ENCODE data around the gene ZBTB49.
"Not testable (repeated sequence)": the region's sequence is repeated elsewhere in the genome, so short reads cannot be mapped to it uniquely, and the experiment has no call there.

Gene ZBTB49, protein sequence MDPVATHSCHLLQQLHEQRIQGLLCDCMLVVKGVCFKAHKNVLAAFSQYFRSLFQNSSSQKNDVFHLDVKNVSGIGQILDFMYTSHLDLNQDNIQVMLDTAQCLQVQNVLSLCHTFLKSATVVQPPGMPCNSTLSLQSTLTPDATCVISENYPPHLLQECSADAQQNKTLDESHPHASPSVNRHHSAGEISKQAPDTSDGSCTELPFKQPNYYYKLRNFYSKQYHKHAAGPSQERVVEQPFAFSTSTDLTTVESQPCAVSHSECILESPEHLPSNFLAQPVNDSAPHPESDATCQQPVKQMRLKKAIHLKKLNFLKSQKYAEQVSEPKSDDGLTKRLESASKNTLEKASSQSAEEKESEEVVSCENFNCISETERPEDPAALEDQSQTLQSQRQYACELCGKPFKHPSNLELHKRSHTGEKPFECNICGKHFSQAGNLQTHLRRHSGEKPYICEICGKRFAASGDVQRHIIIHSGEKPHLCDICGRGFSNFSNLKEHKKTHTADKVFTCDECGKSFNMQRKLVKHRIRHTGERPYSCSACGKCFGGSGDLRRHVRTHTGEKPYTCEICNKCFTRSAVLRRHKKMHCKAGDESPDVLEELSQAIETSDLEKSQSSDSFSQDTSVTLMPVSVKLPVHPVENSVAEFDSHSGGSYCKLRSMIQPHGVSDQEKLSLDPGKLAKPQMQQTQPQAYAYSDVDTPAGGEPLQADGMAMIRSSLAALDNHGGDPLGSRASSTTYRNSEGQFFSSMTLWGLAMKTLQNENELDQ

DNA sequence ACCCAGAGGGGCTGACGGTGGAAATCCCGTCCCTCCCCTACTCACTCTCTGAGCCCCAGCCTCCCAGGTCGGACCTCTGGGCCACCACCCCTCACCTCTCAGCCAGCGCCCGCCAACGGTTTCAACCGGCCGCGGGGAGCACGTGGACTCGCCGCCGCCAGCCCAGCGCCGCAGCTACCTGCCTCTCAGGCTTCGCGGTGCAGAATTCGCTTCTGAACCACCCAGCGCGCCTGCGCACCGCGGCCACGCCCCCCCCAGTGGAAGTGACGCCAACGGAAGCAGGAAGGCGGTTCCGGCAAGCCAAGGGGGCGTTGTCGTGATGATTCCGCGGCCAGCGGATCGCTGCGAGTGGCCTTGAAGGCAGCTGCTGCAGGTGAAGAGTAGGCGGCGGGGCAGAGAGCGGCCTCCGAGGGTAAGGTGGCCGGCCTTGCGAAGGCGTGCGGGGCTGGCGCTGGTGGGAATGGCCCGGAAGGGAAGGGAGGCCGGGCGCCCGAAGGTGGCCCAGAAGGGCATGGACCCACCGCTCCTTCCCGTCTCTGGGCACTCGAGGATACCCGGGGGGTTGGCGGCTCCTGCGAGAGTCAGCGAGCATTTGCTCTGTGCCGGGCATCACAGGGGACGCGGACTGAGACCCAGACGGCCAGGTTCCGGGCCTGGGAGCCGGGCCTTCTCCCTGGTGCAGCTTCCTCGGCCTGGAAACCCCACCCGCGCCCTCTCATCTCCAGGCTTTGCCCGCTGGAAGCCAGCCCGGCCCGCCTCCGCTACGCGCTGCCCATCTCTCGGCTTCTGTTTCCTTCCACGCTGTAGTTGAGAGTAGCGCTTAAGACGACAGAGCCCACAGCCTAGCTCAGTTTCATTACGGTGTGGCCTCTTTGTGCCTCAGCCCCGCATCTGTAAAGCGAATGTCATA is at the start of gene ZBTB49, which contains the start of gene LYAR:
ZBTB49 (plus strand) TSS at position 311 of the 910 bp plus-strand sequence. CDS start 9,695 bp downstream, outside the sequence.
LYAR (minus strand) TSS at position 214 of the 910 bp plus-strand sequence. CDS start 6,412 bp downstream, outside the sequence.
- DNase-seq (ENCODE audit: low read depth in 2 of 2, low spot score in 1 of 2), result peak; percentile 93 to 97

DNA sequence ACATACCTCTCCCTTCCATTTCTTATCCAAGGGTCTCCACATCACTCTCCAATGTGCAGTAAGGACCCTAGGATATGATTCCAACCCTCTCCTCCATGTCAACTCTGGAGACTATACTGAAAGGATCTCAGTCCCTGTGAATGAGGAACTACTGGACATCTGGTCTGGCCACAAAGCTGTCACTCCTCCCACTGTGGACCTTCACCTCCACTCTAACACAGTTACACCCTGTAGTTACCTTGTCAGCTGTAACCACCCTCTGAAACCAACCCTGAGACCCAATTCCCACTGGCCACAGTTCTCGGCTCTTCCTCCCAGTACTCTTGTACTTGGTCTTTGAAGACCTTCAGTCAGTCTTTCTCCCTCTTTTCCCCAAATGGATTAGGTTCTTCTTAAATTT is 44.9 kb upstream of the ZBTB49 start:
- no peak for DNase-seq (ENCODE audit: low read depth in 2 of 2, low spot score in 1 of 2)

DNA sequence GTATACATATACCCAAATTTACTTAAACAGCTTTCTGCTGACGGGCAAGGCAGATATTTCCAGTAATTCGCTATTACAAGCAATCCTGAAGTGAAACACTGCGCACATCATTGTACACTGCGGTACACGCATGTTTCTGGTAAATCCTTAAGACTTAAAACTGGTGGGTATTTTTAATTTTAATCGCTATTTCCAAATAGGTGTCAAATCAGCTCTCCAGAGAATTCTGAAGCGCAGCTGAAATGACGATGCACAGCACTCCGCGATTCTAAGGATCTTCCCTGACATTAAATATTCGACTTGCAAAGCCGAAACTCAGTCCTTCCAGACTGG is 42.4 kb upstream of the ZBTB49 start:
- no peak for DNase-seq (ENCODE audit: low read depth in 2 of 2, low spot score in 1 of 2)

DNA sequence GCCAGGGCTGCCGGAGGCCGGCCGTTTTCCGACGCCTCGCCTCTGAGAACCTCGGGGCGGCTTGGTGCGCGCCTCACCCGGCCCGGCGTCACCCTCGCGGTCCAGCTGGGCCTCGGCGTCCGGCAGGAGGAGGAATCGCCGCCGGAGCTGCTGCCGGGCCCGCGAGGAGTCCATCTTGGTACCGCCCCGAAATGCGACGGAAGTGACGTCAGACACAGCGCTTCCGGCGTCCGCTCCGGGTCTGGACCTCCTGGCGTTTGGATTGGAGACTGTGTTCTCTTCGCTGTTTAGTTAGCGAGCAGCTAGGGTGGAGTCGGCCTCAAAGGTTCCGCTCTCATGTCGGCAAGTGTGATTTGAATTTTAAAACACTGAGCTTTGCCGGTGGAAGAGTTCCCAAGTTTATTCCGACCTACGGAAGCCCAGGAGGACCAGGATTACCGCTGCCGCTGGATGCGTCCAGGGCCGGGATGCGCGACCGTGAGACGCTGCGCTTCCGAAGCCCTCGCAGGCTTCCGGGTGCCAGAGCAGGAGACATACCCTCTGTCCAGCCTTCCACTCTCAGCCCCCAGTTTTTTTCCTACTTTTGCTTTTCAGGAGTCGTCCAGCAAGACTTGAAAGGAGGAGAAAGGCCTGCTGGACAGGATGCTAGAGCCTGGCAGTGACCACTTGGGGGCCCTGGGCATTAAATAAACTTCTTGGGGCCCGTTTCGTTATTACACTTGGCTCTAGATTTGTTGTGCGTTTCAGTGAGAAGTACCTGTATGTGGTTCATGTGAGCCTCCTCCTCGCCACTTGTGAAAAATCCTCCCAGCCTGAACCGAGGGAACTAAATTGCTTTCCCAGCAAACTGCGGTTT is 41.8 kb upstream of the ZBTB49 start, which contains the start of gene TMEM128:
TMEM128 (minus strand) TSS at position 195 of the 856 bp plus-strand sequence; CDS start at position 174, 21 bp downstream.
- peak; percentile 82 to 85 for DNase-seq (ENCODE audit: low read depth in 2 of 2, low spot score in 1 of 2)

DNA sequence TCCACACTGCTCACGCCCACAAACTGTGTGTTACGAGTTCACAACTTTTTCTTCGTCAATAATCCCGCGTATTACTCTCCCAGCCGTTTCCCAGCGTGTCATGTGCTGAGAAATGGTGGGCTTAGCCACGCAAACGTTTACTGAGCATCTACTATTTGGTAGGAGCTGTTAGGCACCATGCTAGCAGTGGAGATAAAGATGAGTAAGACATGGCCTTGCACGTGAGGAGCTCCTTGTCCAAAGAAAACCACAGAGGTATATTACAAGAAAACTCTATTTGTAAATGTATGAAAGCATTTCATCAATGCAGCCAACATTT is 41.2 kb upstream of the ZBTB49 start:
- no peak for DNase-seq (ENCODE audit: low read depth in 2 of 2, low spot score in 1 of 2)

DNA sequence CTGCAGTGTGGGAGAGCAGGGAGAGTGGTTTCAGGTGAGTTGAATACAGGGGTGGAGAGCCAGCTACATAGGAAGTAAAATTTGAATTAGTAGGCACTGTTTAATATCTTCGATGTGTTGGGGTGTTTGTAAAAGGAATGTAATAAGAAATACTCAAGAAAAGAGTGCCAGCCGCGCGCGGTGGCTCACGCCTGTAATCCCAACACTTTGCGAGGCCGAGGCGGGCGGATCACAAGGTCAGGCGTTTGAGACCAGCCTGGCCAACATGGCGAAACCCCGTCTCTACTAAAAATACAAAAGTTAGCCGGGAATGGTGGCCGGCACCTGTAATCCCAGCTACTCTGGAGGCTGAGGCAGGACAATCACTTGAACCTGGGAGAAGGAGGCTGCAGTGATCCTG is 40.7 kb upstream of the ZBTB49 start:
- not testable (repeated sequence) for DNase-seq (ENCODE audit: low read depth in 2 of 2, low spot score in 1 of 2)

DNA sequence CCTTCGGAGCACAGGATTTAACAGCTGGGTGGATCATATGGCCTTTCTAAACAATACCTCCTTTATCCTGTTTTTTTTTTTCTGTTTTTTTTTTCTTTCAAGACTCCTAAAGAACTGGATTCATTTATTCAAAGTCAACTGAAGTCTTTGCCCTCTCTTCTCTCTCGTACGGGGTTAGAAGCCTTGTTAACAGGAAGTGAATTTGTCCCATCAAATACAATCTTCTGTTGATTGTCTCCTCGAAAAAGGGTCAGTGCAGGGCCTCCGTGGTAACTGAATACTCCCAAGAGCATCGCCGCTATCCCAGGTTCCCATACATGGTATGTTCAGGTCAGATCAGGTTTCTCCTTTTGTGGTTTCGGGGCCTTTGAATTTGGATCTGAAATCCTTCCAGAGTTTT is 40.2 kb upstream of the ZBTB49 start:
- DNase-seq (ENCODE audit: low read depth in 2 of 2, low spot score in 1 of 2), result no peak

DNA sequence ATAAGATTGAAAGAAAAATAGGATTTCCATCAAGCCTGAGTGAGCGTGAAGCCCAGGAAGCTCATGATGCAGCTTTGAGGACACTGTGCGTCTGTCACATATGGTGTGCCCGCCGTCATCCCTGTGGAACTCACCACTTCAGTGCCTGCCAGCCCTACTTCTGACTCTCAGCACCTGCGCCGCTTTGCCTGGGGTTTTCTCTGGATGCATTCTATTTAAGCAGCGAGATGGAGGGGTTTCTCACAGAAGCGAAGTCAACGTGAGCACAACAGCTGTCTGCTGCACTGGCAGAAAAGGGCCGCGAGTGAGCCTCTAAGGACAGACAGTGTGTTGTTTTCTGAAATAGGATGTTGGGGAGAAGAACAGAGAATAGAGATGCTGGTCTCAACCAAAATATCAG is 35.9 kb upstream of the ZBTB49 start:
- DNase-seq (ENCODE audit: low read depth in 2 of 2, low spot score in 1 of 2), result no peak

DNA sequence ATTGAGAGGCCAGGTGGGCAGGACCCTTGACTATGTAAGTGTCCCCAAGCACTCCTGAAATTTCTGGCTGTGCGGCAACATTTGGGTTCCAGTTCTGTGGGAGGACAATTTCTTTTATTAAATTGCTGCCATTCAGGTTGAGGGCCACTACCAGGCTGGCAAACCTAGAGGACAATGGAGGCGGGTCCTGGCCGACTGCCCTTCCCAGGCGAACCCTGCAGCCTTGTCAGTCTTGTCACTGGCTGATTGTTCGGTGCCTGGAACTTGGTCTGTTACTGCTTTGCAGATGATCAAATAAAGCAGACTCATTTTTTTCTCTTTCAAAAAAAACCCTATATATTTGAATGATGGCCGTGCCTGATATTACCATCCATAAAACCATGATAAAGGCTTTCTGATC is 35.4 kb upstream of the ZBTB49 start:
- no peak for DNase-seq (ENCODE audit: low read depth in 2 of 2, low spot score in 1 of 2)

DNA sequence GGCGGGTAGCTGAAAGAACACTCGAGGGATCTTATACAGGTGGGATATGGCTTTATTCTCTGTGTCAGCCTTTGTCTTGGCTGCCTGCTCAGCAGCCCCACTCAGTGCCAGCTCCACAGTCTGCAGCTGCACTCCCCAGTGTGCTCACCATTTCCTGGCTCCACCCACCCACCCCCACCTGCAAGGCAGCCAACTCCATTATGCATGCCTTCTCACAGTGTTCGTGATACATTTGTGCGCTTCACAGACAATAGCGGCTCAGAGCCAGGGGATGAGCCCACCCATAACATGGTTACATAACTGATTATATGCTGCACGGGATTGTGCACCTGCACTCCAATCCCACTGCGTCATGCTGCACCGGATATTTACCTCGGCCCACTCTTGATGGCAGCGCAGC is 33.3 kb upstream of the ZBTB49 start:
- DNase-seq (ENCODE audit: low read depth in 2 of 2, low spot score in 1 of 2), result no peak

DNA sequence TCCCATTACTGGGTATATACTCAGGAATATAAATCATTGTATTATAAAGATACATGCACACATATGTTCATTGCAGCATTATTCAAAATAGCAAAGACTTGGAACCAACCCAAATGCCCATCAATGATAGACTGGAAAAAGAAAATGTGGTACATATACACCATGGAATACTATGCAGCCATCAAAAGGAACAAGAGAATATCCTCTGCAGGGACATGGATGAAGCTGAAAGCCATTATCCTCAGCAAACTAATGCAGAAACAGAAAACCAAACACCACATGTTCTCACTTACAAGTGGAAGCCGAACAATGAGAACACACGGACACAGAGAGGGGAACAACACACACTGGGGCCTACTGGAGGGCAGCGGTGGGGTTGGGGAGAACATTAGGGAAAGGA is 32.3 kb upstream of the ZBTB49 start:
- DNase-seq (ENCODE audit: low read depth in 2 of 2, low spot score in 1 of 2), result not testable (repeated sequence)

DNA sequence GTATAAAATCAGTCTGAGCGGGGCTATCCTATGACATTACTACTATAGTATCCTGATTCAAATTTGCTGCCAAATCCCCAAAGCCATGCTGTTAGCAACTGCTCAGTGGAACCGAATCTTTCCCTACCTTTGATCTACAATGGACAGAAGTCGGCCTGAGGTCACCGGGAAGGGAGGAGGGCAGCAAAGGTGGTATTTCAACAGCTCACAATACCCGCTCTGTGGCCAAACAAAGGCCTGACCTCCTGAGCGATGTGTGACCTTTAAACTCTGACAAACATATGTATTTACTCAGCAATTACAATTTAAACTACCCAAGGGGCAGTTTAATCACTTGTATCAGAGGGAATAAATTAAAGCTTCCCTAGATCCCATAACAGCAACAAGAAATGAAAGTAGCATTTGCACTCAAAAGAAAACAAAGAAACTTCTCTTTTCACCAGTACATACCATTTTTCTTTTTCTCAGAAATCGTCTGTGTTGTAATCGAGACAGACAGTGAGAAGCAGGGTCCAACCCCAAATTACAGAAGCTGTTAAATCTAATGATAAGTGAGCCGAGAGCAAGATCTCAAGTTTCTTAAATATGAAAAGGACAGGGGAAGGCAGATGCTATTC is 30.5 kb upstream of the ZBTB49 start:
- no peak for DNase-seq (ENCODE audit: low read depth in 2 of 2, low spot score in 1 of 2)

DNA sequence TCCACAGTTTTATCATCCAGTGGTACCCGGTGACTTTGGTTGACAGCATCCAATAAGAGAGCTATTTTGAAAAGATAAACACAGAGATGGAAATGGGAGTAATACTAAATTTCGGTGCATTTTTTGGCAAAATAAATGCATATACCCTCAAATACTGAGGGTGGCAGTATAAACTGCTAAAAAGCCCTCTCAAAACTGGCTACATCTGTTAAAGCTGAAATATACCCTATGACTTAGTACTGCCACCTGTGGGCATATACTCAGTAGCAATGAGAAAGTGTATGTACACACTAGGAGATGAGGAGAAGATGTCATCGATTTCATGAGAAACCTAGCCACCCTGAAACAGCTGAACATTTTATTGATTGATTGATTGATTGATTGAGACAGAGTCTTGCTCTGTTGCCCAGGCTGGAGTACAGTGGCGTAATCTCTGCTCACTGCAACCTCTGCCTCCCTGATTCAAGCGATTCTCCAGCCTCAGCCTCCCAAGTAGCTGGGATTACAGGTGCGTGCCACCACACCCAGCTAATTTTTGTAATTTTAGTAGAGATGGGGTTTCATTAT is 29.8 kb upstream of the ZBTB49 start:
- DNase-seq (ENCODE audit: low read depth in 2 of 2, low spot score in 1 of 2), result no peak

DNA sequence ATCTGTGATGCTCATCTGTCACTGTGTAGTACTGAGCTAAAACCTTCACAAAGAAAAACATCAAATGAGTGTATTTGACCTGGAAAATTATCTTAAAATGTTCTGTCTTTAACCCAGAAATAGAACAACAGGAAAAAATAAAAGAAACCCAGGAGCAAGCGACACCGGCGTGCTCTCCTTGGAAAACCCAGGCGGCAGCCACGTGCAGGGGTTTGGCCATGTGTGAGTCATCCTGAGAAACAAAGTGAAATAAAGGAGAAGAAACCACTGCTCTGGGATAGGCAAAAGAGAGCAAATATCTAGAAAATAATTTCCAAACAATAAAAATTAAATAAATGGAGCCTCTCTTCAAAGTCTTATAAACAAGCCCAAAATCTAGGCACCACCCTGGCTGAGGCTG is 22.1 kb upstream of the ZBTB49 start:
- DNase-seq (ENCODE audit: low read depth in 2 of 2, low spot score in 1 of 2), result no peak

DNA sequence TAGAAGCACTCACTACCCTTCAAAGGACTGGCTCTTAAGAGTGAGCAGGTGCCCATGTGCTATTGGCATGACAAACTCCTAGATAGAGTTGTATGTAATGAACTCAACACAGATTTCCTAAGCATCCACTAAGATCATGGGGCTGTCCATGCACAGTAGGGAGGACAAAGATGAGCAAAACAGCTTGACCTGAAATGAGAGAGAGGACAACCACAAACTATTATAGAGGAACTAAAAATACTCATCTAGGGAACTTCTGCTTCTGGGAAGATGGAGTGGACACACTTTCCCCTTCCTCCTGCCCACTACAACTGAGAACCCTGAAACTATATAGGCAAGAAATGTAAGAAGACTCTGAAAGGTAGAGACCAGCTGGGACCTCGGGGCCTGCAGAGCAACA is 21.3 kb upstream of the ZBTB49 start:
- DNase-seq (ENCODE audit: low read depth in 2 of 2, low spot score in 1 of 2), result no peak

DNA sequence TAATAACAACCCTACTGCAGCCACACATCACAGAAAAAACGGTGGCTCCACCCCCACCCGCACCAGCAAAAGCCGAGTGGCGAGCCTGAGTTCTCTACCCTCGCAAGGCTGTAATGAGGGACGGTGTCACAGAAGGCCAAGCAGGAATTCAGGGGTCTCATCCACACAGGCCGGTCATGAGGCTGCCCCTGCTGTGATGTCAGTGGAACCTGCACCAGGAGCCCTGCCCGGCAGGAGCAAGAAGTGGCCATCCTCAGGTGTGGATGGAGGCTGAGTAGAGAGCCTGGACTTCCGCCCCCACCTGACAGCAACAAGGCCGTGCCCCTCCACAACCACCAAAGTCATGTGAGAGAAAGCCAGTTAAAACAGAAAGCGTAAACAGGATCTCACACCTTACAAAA is 20.7 kb upstream of the ZBTB49 start:
- peak in 1 of 2 donors; percentile 12 for DNase-seq (ENCODE audit: low read depth in 2 of 2, low spot score in 1 of 2)

DNA sequence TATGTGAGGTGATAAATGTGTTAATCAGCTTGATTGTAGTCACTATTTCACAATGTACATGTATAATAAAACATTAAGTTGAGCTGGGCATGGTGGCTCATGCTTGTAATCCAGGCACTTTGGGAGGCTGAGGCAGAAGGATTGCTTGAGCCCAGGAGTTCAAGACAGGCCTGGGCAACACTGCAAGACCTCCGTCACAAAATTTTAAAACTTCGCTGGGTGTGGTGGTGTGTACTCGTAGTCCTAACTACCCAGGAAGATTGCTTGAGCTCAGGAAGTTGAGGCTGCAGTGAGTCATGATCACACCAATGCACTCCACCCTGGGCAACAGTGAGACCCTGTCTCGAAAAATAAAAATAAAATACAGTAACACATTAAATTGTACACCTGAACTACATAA is 20.2 kb upstream of the ZBTB49 start:
- DNase-seq (ENCODE audit: low read depth in 2 of 2, low spot score in 1 of 2), result no peak

DNA sequence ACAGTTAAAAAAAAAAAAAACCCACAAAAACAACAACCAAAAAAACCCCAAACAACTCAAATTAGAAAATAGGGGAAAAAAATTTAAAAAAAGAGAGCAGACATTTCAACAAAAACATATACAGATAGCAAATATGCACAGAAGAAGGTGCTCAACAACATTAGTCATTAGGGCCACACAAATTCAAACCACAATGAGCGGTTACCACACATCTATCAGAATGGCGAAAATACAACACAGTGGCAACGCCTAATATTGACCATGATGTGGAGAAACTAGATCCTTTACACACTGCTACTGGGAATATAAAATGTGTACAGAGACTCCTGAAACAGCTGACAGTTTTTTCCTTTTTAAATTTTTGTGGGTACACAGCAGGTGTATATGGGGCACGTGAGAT is 19.5 kb upstream of the ZBTB49 start:
- DNase-seq (ENCODE audit: low read depth in 2 of 2, low spot score in 1 of 2), result no peak

DNA sequence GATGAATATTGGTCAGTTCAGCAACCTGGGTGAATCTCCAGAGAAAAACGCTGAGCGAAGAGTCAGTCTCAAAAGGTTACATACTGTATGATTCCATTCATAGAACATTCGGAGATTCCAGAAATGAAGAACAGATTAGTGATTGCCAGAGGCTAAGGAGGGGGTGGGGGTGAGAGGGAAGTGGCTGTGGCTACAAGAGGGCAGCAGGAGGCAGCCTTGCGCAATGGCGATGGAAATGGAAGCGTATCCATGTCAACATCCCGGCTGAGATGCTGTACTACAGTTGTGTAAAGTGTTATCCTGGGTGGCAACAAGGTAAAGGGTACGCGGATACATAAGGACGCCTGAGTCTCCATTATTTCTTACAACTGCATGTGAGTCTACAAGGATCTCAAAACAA is 18.1 kb upstream of the ZBTB49 start:
- no peak for DNase-seq (ENCODE audit: low read depth in 2 of 2, low spot score in 1 of 2)

DNA sequence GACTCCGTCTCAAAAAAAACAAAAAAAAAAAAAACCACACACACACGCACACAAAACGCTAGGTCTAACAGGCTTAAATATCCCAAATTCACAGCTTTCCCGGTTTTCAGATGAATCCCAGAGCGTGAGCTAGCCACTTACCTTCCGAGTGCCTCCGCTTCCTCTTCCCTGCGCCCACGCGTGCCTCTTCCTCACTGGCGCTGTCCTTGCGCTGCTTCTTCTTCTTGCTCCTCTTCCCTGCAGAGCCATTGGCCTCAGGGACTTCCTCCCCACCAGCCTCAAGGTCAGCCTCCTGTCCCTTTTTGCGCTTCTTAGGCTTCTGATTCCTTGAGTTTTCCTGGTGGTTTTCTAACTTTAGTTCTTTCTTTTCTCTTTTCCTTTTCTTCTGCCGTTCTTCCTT is 15.8 kb upstream of the ZBTB49 start:
- DNase-seq (ENCODE audit: low read depth in 2 of 2, low spot score in 1 of 2), result no peak

Data from stimulated activated CD8-positive, alpha-beta memory T cell treated with anti-CD3 and anti-CD28 coated beads, Interleukin-4, amount 100 ng/mL, for 4 hours (primary cell).